ENCODE results near the gene LMO7.

GRCh38 chr13:75702476-75702875 is 66.3 kb downstream of the LMO7 start:
- TF ChIP-seq ZNF274 (IDR thresholded peaks at IDR 0.05; ENCODE audit: low read depth, low read length) = no peak
- TF ChIP-seq YY1 (IDR thresholded peaks at IDR 0.05; ENCODE audit: insufficient read depth, insufficient read length) = no peak
- TF ChIP-seq SUZ12 (IDR thresholded peaks at IDR 0.05; ENCODE audit: extremely low read depth, insufficient read depth, insufficient read length) = no peak

Data from NT2/D1 (cell line).